ENCODE measurements around the gene P2RY11.

P2RY11 gene

DNA sequence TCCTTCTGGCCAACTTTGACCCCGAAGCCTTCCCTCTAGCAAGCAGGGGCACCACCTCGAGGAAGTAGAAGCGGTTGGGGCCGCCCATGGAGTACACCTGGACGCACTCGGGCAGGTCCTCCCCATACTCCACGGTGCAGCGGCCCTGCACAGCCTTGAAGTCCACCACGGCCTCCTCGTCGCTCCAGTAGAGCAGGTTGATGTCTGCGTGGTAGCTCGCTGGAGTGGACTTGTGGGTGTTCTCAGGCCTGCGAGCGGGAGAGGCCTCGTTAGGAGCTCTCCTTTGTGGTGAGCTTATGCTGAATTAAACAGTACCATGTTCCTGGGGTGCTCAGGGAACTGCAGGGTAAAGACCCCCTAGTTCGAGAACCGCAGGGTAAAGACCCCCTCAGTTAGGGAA is 30.5 kb downstream of the P2RY11 start:
- H3K4me2 ChIP-seq (ENCODE audit: low read depth, low read length), result no peak overlapping the region
- H3K9me2 ChIP-seq (replicated peaks; ENCODE audit: insufficient read depth, low read length), result no peaks in the 10 kb centered on the region
- no peaks in the 10 kb centered on the region for H3K27me3 ChIP-seq (replicated peaks; ENCODE audit: insufficient read depth, low read length)
- H3K4me1 ChIP-seq (ENCODE audit: low read length), result no peaks in the 10 kb centered on the region
- H2AFZ ChIP-seq (ENCODE audit: low read length), result no peak overlapping the region
- H3K9me3 ChIP-seq (replicated peaks; ENCODE audit: insufficient read depth, low read length), result no peaks in the 10 kb centered on the region
- no peak overlapping the region for H3K4me3 ChIP-seq (ENCODE audit: low read length)
- DNase-seq, result no peak
- no peak overlapping the region for H3K9ac ChIP-seq (ENCODE audit: low read length)
- H4K20me1 ChIP-seq (ENCODE audit: insufficient read depth, low read length), result no peaks in the 10 kb centered on the region
- H3F3A ChIP-seq (ENCODE audit: insufficient read depth, low read length), result no peaks in the 10 kb centered on the region
- peaks cover 36% of the 10 kb centered on the region for H3K36me3 ChIP-seq (replicated peaks; ENCODE audit: insufficient read depth, low read length)
- TF ChIP-seq CTCF (IDR thresholded peaks at IDR 0.05; ENCODE audit: low read length), result no peak
- TF ChIP-seq EZH2 (optimal IDR thresholded peaks at IDR 0.05; ENCODE audit: low read depth, low read length), result no peak
- no peak for TF ChIP-seq EZH2phosphoT487 (IDR thresholded peaks at IDR 0.05; ENCODE audit: low read length)
- H3K27ac ChIP-seq (ENCODE audit: low read length), result no peak overlapping the region
- peaks cover 43% of the 10 kb centered on the region for H3K79me2 ChIP-seq (ENCODE audit: low read length)

DNA sequence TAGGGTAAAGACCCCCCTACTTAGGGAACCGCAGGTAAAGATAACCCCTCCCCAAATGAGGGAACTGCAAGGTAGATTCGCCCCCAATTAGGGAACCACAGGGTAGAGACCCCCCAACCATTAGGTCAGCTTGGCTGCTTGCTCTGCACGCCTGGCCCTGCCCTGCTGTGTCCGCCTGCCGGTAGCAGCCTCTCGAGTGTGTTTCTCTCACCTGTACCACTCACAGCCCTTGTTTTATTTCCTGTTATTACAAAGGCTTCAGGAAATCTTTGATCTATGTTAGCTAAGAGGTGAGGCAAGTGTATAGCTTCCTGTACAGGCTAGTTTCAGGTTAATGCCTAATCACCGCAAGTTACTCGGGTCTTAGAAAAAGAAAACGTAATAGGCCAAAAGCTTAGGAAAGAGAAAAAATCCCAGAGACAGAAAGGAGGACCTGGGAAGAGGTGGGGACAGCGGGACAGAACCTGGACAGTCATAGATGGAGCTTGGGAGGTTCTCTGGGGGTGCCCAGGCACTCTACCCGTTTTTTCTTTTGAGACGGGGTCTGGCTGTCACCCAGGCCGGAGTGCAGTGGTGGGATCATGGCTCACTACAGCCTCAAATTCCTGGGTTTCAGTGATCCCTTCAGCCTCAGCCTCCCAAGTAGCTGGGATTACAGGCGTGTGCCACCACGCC is 31.3 kb downstream of the P2RY11 start:
- H3K4me1 ChIP-seq (ENCODE audit: low read length), result no peaks in the 10 kb centered on the region
- no peak overlapping the region for H3K27ac ChIP-seq (ENCODE audit: low read length)
- H3K9me2 ChIP-seq (replicated peaks; ENCODE audit: insufficient read depth, low read length), result no peaks in the 10 kb centered on the region
- H3K4me3 ChIP-seq (ENCODE audit: low read length), result no peak overlapping the region
- H3K27me3 ChIP-seq (replicated peaks; ENCODE audit: insufficient read depth, low read length), result no peaks in the 10 kb centered on the region
- H3K9ac ChIP-seq (ENCODE audit: low read length), result no peak overlapping the region
- no peak for TF ChIP-seq EZH2 (optimal IDR thresholded peaks at IDR 0.05; ENCODE audit: low read depth, low read length)
- TF ChIP-seq EZH2phosphoT487 (IDR thresholded peaks at IDR 0.05; ENCODE audit: low read length), result no peak
- TF ChIP-seq CTCF (IDR thresholded peaks at IDR 0.05; ENCODE audit: low read length), result no peak
- no peaks in the 10 kb centered on the region for H3F3A ChIP-seq (ENCODE audit: insufficient read depth, low read length)
- H4K20me1 ChIP-seq (ENCODE audit: insufficient read depth, low read length), result no peaks in the 10 kb centered on the region
- DNase-seq, result no peak
- no peaks in the 10 kb centered on the region for H3K9me3 ChIP-seq (replicated peaks; ENCODE audit: insufficient read depth, low read length)
- no peak overlapping the region for H3K4me2 ChIP-seq (ENCODE audit: low read depth, low read length)
- H2AFZ ChIP-seq (ENCODE audit: low read length), result no peak overlapping the region
- H3K79me2 ChIP-seq (ENCODE audit: low read length), result peaks cover 43% of the 10 kb centered on the region
- H3K36me3 ChIP-seq (replicated peaks; ENCODE audit: insufficient read depth, low read length), result peaks cover 36% of the 10 kb centered on the region

DNA sequence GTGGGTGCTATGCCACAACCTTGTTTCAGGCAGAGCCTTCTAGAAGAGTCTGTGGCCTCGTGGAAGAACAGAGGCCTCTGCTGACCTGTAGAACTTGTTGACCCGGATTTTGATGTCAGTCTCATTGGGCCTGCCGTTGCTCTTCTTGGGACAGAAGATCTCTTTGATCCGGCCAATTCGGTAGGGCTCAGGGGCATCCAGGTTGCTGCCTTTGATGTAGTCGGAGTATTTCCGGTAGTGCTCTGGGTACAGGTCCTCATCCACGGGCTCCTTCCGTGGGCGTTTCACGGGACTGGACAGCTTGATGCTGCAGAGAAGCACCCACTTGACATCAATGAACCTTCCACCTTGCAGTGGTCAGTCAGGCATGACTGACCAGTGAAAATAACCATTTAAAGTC is 32.2 kb downstream of the P2RY11 start:
- Histone ChIP-seq H3K9me3 (replicated peaks; ENCODE audit: insufficient read depth, low read length) (no peaks in the 10 kb centered on the region), H4K20me1 (ENCODE audit: insufficient read depth, low read length) (no peaks in the 10 kb centered on the region), H3F3A (ENCODE audit: insufficient read depth, low read length) (no peaks in the 10 kb centered on the region), H3K4me1 (ENCODE audit: low read length) (no peaks in the 10 kb centered on the region), H3K27me3 (replicated peaks; ENCODE audit: insufficient read depth, low read length) (no peaks in the 10 kb centered on the region), H3K4me3 (ENCODE audit: low read length) (no peak overlapping the region), H3K36me3 (replicated peaks; ENCODE audit: insufficient read depth, low read length) (peaks cover 41% of the 10 kb centered on the region), H2AFZ (ENCODE audit: low read length) (no peak overlapping the region), H3K9me2 (replicated peaks; ENCODE audit: insufficient read depth, low read length) (no peaks in the 10 kb centered on the region), H3K27ac (ENCODE audit: low read length) (no peak overlapping the region), H3K79me2 (ENCODE audit: low read length) (peaks cover 43% of the 10 kb centered on the region), H3K4me2 (ENCODE audit: low read depth, low read length) (no peak overlapping the region), H3K9ac (ENCODE audit: low read length) (no peak overlapping the region)
- no peak for DNase-seq
- TF ChIP-seq CTCF (IDR thresholded peaks at IDR 0.05; ENCODE audit: low read length) (no peak), EZH2phosphoT487 (IDR thresholded peaks at IDR 0.05; ENCODE audit: low read length) (no peak), EZH2 (optimal IDR thresholded peaks at IDR 0.05; ENCODE audit: low read depth, low read length) (no peak)
